ENCODE results near the gene WNT3. TPM values are rescaled to one million over a fixed set of nuclear protein-coding genes. Genes with fewer than 3 reads are reported as not detected.
"Not testable (repeated sequence)": the region's sequence is repeated elsewhere in the genome, so short reads cannot be mapped to it uniquely, and the experiment has no call there.

Gene WNT3
- total RNA-seq, 2 donors from 2014 or later: 0.44 to 1.2 TPM

GRCh38 chr17:46796524-46796923, 22.0 kb downstream of the WNT3 start:
- Histone ChIP-seq H3K36me3 (no peaks in the 10 kb centered on the region), H3K27me3 (no peaks in the 10 kb centered on the region), H3K4me3 (no peak overlapping the region), H3K9me3 (no peaks in the 10 kb centered on the region), H3K27ac (no peak overlapping the region), H3K4me1 (no peaks in the 10 kb centered on the region)
- no peak for DNase-seq (ENCODE audit: low spot score)
- no peak for TF ChIP-seq CTCF (IDR thresholded peaks at IDR 0.05)

- no peak overlapping the region for H3K4me3 ChIP-seq
- H3K27ac ChIP-seq: no peak overlapping the region
- no peaks in the 10 kb centered on the region for H3K27me3 ChIP-seq
- DNase-seq (ENCODE audit: low spot score): no peak
- no peaks in the 10 kb centered on the region for H3K36me3 ChIP-seq
- TF ChIP-seq CTCF (IDR thresholded peaks at IDR 0.05): no peak
- no peaks in the 10 kb centered on the region for H3K9me3 ChIP-seq
- no peaks in the 10 kb centered on the region for H3K4me1 ChIP-seq
These were observed 22.4 kb downstream of the WNT3 start for GRCh38 chr17:46796084-46796483.

- no peak for DNase-seq (ENCODE audit: low spot score)
- Histone ChIP-seq H3K9me3 (no peaks in the 10 kb centered on the region), H3K36me3 (no peaks in the 10 kb centered on the region), H3K27me3 (no peaks in the 10 kb centered on the region), H3K4me1 (no peaks in the 10 kb centered on the region), H3K27ac (no peak overlapping the region), H3K4me3 (no peak overlapping the region)
- TF ChIP-seq CTCF (IDR thresholded peaks at IDR 0.05): no peak
These were observed 23.0 kb downstream of the WNT3 start for GRCh38 chr17:46795379-46795952.

- no peak for DNase-seq (ENCODE audit: low spot score)
These were observed 24.2 kb downstream of the WNT3 start for GRCh38 chr17:46794318-46794717.

GRCh38 chr17:46793541-46793940, 25.0 kb downstream of the WNT3 start:
- no peaks in the 10 kb centered on the region for H3K27me3 ChIP-seq
- H3K27ac ChIP-seq: no peak overlapping the region
- H3K4me1 ChIP-seq: no peaks in the 10 kb centered on the region
- H3K9me3 ChIP-seq: peaks cover 0 to 5% of the 10 kb centered on the region in 2 donors
- H3K36me3 ChIP-seq: no peaks in the 10 kb centered on the region
- DNase-seq (ENCODE audit: low spot score): no peak
- TF ChIP-seq CTCF (IDR thresholded peaks at IDR 0.05): no peak
- no peak overlapping the region for H3K4me3 ChIP-seq

More at GRCh38 chr17:46794318-46794717, 24.2 kb downstream of the WNT3 start:
- Histone ChIP-seq H3K27me3 (no peaks in the 10 kb centered on the region), H3K27ac (no peak overlapping the region), H3K4me3 (no peak overlapping the region), H3K4me1 (no peaks in the 10 kb centered on the region), H3K36me3 (no peaks in the 10 kb centered on the region), H3K9me3 (peaks cover 0 to 5% of the 10 kb centered on the region in 2 donors)
- TF ChIP-seq CTCF (IDR thresholded peaks at IDR 0.05): no peak

GRCh38 chr17:46793023-46793422, 25.5 kb downstream of the WNT3 start:
- not testable (repeated sequence) for H3K27me3 ChIP-seq, H3K27ac ChIP-seq, H3K4me3 ChIP-seq

More at GRCh38 chr17:46793023-46793422, 25.5 kb downstream of the WNT3 start:
- H3K36me3 ChIP-seq; DNase-seq (ENCODE audit: low spot score); H3K4me1 ChIP-seq; H3K9me3 ChIP-seq: not testable (repeated sequence)

Data from right atrium auricular region (tissue), 2 donors.